Activated naive CD8-positive, alpha-beta T cell treated with anti-CD3 and anti-CD28 coated beads, Interleukin-2, amount 50 U/mL, for 16 hours (primary cell): ENCODE results near the gene DAB1.

ENCODE experiments used
- DNase-seq: peaks from one replicate; pipeline ENCODE4 v3.0.0-alpha.2; 2020; ENCODE audit warnings: low read depth, low spot score

DAB1 gene

GRCh38 chr1:57319165-57319564, 104.7 kb downstream of the DAB1 start:
- DNase-seq = no peak

GRCh38 chr1:57316861-57317260, 107.0 kb downstream of the DAB1 start:
- DNase-seq = no peak

DNA sequence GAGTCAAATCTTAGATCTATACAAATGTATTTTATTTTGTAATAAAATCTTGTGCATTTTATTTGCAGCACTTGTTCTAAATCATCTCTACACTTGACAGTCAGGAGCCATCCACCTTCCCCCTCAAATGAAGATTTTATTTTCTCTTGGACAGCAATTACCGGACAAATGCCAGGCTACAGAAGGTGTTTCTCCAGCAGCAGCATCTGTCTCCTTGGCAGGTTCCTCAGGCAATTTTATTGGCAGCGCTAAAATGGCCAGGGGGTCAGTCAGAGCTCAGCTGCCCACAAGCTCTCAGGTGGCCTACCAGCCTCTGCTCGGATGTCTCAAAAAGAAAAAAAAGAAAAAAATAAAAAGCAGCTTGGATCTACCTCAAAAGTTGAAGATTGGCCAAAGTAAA, 107.6 kb downstream of the DAB1 start:
- DNase-seq = no peak

GRCh38 chr1:57312869-57313268, 111.0 kb downstream of the DAB1 start:
- DNase-seq = no peak

DNA sequence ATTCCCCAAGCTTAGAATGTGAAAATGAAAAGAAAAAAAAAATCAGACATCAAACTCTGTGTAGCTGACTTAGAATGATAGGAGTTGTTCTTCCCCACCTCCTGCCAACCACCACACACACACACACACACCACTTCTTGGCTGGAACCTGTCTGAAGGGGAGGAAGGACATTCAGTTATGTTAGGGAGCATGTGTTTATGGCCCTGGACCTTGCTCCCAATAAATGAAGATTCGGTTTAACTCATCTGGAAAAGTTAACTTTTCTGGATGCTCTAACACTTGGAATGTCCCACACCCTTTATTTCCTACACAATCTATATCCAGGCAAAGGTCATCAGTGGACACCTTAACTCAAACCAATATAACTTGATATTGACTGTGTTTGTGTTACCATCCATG, 112.4 kb downstream of the DAB1 start:
- DNase-seq = no peak

- DNase-seq = no peak
These were observed 112.9 kb downstream of the DAB1 start for GRCh38 chr1:57311006-57311405.

DNA sequence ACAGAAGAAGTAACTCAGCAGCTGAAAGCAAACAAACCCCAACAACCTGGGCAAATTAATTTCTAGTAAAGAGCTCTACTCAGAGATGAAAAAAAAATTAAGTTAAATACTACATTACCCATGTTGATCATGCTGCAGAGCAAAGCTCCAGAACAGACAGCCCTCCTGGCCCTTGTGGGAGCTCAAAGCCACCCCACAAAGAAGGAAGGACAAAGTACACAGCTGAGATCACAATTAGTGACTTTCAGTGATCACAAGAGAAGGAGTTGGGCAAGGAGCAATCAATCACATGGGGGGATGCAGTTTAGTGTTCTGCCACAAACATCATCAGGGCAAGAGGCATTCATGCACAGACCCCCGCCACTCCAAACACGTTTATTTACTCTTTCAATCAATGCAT, 114.2 kb downstream of the DAB1 start:
- DNase-seq = no peak

GRCh38 chr1:57307392-57308170, 116.3 kb downstream of the DAB1 start:
- DNase-seq = no peak

DNA sequence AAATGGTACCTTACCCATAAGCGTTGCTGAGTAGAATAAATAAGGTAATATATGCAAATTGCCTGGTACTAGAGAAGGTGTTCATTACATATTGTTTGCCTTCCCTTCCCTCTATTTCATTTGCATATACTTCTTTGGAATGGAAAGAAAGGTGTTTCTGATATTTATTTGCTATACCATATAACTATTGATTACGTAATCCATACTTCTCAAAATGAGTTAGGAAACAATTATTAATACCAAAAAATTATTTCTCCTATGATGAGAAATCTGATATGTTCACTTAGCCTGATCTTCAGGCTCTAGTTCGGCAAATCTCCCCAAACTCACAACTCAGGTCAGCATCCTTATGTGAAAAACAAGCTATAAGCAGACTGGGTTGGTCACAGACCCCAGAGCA, 119.3 kb downstream of the DAB1 start:
- no peak for DNase-seq

- no peak for DNase-seq
These were observed 120.9 kb downstream of the DAB1 start for GRCh38 chr1:57302812-57303596.

- DNase-seq = no peak
These were observed 123.7 kb downstream of the DAB1 start for GRCh38 chr1:57300186-57300585.

DNA sequence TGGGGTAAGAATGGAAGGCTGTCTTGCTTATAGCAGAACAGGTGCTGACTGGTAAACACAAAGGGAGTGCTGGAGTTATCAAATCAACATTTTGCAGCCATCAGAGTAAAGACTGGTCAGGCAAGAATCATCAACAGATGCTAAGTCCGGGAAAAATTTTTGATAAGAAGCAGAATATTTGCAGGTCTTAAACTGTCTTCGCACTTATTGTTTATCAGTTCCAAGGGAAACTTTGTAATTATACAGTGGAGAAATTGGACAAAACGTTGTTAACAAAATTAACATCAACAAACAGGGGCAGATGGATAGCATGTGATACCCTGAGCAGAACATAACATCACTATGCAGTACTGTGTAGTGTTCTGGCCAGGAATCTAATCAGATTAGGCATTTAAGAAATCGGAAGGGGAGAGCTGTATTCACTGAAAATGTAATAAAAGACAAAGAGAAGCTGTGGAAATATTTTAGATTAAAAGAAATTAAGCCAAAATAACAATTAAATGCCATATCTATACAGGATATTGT, 127.1 kb downstream of the DAB1 start:
- DNase-seq = no peak

DNA sequence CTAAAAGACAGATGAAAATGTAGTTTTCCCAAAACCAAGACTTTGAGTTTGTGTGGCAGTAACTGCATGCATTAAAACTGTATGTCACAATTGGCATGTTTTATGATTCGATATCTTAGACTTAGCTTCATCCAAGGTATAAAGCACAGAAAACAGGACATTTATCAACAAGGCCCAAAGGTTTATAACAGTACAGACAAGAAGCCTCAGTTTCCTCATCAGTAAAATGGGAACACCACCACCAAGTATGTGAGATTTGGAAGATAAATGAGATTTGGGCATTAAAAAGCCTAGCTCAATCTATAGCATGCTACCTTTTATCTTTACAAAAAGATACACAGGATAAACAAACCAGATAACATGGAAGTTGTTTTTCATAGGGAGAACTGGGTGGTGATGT, 128.5 kb downstream of the DAB1 start:
- DNase-seq = no peak

GRCh38 chr1:57294177-57294576, 129.7 kb downstream of the DAB1 start:
- no peak for DNase-seq

GRCh38 chr1:57293214-57293613, 130.6 kb downstream of the DAB1 start:
- DNase-seq = no peak

- no peak for DNase-seq
These were observed 134.1 kb downstream of the DAB1 start for GRCh38 chr1:57289781-57290180.

DNA sequence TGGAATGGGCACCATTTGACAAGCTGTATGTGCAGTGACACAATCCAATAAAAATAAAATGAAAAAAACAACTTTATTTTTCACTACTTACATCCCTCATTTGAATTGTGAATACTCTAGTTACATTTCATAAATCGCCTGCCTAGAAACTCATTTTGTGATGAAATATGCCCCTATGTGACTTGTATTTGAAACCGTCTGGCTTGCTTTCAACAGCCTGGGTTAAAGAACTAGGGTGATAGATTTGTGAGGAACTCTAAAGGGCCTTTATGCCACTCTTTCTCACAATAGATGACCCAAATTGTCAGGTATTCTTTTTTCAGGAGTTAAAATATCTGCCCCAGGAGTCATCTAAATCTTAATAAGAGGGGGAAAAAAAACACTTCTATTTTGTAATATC, 137.9 kb downstream of the DAB1 start:
- DNase-seq = no peak

- DNase-seq = no peak
These were observed 141.4 kb downstream of the DAB1 start for GRCh38 chr1:57282411-57282810.

- DNase-seq = no peak
These were observed 142.5 kb downstream of the DAB1 start for GRCh38 chr1:57281324-57281723.

DNA sequence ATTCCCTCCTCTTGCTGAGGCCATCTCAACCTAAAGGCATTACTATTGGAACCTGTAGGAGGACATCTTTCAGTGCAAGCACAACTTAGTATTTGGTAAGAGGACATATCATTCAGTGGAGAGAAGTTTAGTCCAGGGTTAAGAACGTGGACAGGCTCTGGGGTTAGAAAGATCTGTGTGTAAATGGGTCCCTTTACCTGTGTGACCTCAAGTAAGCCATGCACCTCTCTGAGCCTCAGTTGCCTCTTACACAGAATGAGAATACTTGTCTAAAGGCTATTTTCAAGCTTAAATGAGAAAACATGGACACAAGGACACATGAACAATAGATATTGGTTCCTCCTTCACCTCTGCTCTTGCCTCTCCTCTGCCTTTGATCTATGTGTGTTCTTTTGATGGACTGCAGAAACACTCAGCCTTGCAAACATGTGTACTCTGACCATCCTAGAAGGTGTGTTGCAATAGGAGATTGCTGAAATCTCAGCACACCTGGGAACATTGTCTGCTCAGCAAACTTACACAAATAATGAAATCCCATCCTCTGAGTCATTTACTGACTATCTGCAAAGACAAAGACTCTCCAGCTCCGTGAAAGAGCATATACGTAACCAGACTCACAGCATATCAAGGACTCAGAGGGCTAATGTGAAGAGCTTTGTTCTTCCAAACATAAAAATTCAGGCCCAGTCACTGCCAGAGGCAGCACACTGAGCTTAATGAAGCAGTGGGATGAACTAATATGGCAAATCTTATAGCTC, 143.8 kb downstream of the DAB1 start:
- no peak for DNase-seq

GRCh38 chr1:57278558-57278957, 145.3 kb downstream of the DAB1 start:
- DNase-seq = no peak

DNA sequence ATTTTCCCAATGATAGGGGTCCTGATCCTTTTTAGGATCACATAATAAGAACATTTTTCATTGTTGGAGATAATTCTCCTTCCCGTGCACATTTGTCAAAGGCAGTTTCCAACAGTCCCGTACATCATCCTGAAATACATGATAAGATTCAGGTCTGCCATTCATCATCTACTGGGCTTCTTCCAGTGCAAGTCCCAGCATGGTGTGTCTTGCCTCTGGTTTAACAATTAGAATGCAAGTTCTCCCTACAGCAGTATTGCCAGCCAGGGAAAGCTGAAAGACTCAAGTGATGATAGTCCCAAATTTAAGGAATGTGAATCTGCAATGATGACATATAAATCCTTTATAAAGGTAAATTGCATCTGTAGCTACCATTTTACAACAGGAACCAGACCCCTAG, 146.2 kb downstream of the DAB1 start:
- no peak for DNase-seq
